H1 (cell line): ENCODE measurements around the gene GTF3C5. TPM values are rescaled to one million over a fixed set of nuclear protein-coding genes. Genes with fewer than 3 reads are reported as not detected.
"Not testable (repeated sequence)": the region's sequence is repeated elsewhere in the genome, so short reads cannot be mapped to it uniquely, and the experiment has no call there.

ENCODE experiments used
- CTCF ChIA-PET: fragments of 300-600 bp; sonication (Branson Sonifier 250); formaldehyde crosslinking; loops from one replicate; lab custom pipeline; 2021; ENCODE audit not compliant: partially characterized antibody; lab: Charles Lee
- POLR2A ChIA-PET: fragments of 300-600 bp; sonication (Branson Sonifier 250); formaldehyde crosslinking; loops from one replicate; lab custom pipeline; 2021; ENCODE audit warnings: inconsistent platforms; ENCODE audit not compliant: partially characterized antibody; lab: Charles Lee
- DNase-seq, 2 experiments: peaks; one replicate each; pipeline versions ENCODE4 v3.0.0 to v3.0.0-alpha.2; 2010 to 2022; ENCODE audit warnings: low spot score in 2 of 2, low read depth in 1 of 2, mixed read lengths in 1 of 2
- FAIRE-seq: peaks from 2 replicates; lab custom pipeline; 2011; peaks lifted over from hg19 to GRCh38; lab: Jason Lieb, UNC
- H2AFZ ChIP-seq: 2 replicates; pipeline ENCODE4 v1.8.1; 2012; ENCODE audit warnings: low read length, inconsistent platforms
- H2AK5ac ChIP-seq: 2 replicates; pipeline ENCODE4 v1.6.1; 2013; ENCODE audit warnings: low read depth, low read length
- H2BK120ac ChIP-seq: replicated peaks from 2 replicates; pipeline ENCODE3; 2013; ENCODE audit warnings: low read depth, low read length, inconsistent platforms
- H2BK12ac ChIP-seq: 2 replicates; pipeline ENCODE4 v1.6.1; 2013; ENCODE audit warnings: low read depth, low read length
- H2BK15ac ChIP-seq: 2 replicates; pipeline ENCODE4 v1.6.1; 2013; ENCODE audit warnings: low read length
- H2BK20ac ChIP-seq: 2 replicates; pipeline ENCODE4 v1.6.1; 2013; ENCODE audit warnings: low read length
- H2BK5ac ChIP-seq: 2 replicates; pipeline ENCODE4 v1.6.1; 2013; ENCODE audit warnings: low read depth, low read length
- H3K14ac ChIP-seq: 2 replicates; pipeline ENCODE4 v1.6.1; 2013; ENCODE audit warnings: inconsistent platforms; ENCODE audit not compliant: insufficient read length
- H3K18ac ChIP-seq: 2 replicates; pipeline ENCODE4 v1.6.1; 2013; ENCODE audit warnings: low read length; ENCODE audit errors: extremely low read depth
- H3K23ac ChIP-seq: 2 replicates; pipeline ENCODE4 v1.6.1; 2013; ENCODE audit warnings: inconsistent platforms; ENCODE audit not compliant: insufficient read length
- H3K23me2 ChIP-seq: 2 replicates; pipeline ENCODE4 v1.6.1; 2013; ENCODE audit warnings: low read depth, low read length
- H3K27ac ChIP-seq: 2 replicates; pipeline ENCODE4 v1.6.1; 2011; ENCODE audit warnings: low read depth, low read length, inconsistent platforms
- H3K27me3 ChIP-seq, 4 experiments: replicated peaks in 1 of 4; 1 replicate in 1 of 4; 2 replicates in 3 of 4; pipeline versions ENCODE4 v1.6.1 to v1.8.1; 2011 to 2013; ENCODE audit warnings: low read length in 3 of 4, mild to moderate bottlenecking in 3 of 4, inconsistent platforms in 2 of 4, mixed read lengths in 2 of 4, moderate library complexity in 1 of 4; ENCODE audit not compliant: control insufficient read depth in 3 of 4, insufficient read depth in 3 of 4; ENCODE audit errors: extremely low read depth in 1 of 4
- H3K36me3 ChIP-seq, 4 experiments: 2 replicates each; pipeline versions ENCODE4 v1.6.1 to v1.8.1; 2011 to 2013; ENCODE audit warnings: mild to moderate bottlenecking in 4 of 4, low read length in 3 of 4, moderate library complexity in 2 of 4, control low read depth in 1 of 4, inconsistent platforms in 1 of 4; ENCODE audit not compliant: insufficient read depth in 4 of 4, control insufficient read depth in 2 of 4
- H3K4ac ChIP-seq: replicated peaks from 2 replicates; pipeline ENCODE3; 2013; ENCODE audit warnings: low read length, low read depth, mixed read lengths, inconsistent platforms; ENCODE audit not compliant: insufficient read length
- H3K4me1 ChIP-seq, 4 experiments: replicated peaks in 1 of 4; 1 replicate in 1 of 4; 2 replicates in 3 of 4; pipeline versions ENCODE4 v1.6.1 to v1.8.1; 2011 to 2013; ENCODE audit warnings: low read length in 3 of 4, inconsistent platforms in 2 of 4, mixed read lengths in 1 of 4; ENCODE audit not compliant: insufficient read depth in 4 of 4, control insufficient read depth in 3 of 4
- H3K4me2 ChIP-seq, 2 experiments: 2 replicates each; pipeline versions ENCODE4 v1.6.1 to v1.8.1; 2011 to 2013; ENCODE audit warnings: low read depth in 2 of 2, low read length in 2 of 2, control low read depth in 1 of 2, inconsistent platforms in 1 of 2, mild to moderate bottlenecking in 1 of 2; ENCODE audit not compliant: insufficient read depth in 1 of 2
- H3K4me3 ChIP-seq, 4 experiments: fragments of 200-600, 300-600 bp in 1 of 4; sonication (generic), shearing (Covaris generic), sonication (Bioruptor Twin) in 1 of 4; 2 replicates each; pipeline versions ENCODE4 v1.5.1 to v1.8.1; 2011 to 2016; ENCODE audit warnings: low read length in 4 of 4, low read depth in 3 of 4, control low read depth in 2 of 4, inconsistent platforms in 2 of 4, mild to moderate bottlenecking in 2 of 4, mixed read lengths in 1 of 4, moderate library complexity in 1 of 4; ENCODE audit not compliant: insufficient read depth in 2 of 4; ENCODE audit errors: extremely low read depth in 1 of 4
- H3K56ac ChIP-seq: replicated peaks from 2 replicates; pipeline ENCODE3; 2013; ENCODE audit warnings: low read depth, mild to moderate bottlenecking, mixed read lengths, low read length, inconsistent platforms; ENCODE audit not compliant: insufficient read length
- H3K79me1 ChIP-seq: 2 replicates; pipeline ENCODE4 v1.6.1; 2013; ENCODE audit warnings: low read depth, low read length, control low read depth
- H3K79me2 ChIP-seq, 2 experiments: 2 replicates each; pipeline versions ENCODE4 v1.6.1 to v1.8.1; 2012 to 2013; ENCODE audit warnings: low read length in 2 of 2, mild to moderate bottlenecking in 2 of 2, inconsistent platforms in 1 of 2; ENCODE audit not compliant: insufficient read depth in 2 of 2, control insufficient read depth in 1 of 2
- H3K9ac ChIP-seq, 4 experiments: replicated peaks in 1 of 4; 1 replicate in 1 of 4; 2 replicates in 3 of 4; pipeline versions ENCODE4 v1.6.1 to v1.8.1; 2011 to 2013; ENCODE audit warnings: low read depth in 3 of 4, low read length in 3 of 4, control low read depth in 2 of 4, mild to moderate bottlenecking in 2 of 4, moderate library complexity in 2 of 4, inconsistent platforms in 1 of 4; ENCODE audit errors: extremely low read depth in 1 of 4
- H3K9me3 ChIP-seq, 2 experiments: 2 replicates each; pipeline versions ENCODE4 v1.6.1 to v1.8.1; 2012 to 2013; ENCODE audit warnings: mild to moderate bottlenecking in 2 of 2, moderate library complexity in 2 of 2, control low read depth in 1 of 2, inconsistent platforms in 1 of 2, low read depth in 1 of 2, low read length in 1 of 2, mixed read lengths in 1 of 2; ENCODE audit not compliant: insufficient read depth in 2 of 2
- H4K20me1 ChIP-seq, 2 experiments: replicated peaks in 1 of 2; 2 replicates each; pipeline versions ENCODE3 to v1.8.1; 2011 to 2013; ENCODE audit warnings: inconsistent platforms in 2 of 2, low read length in 2 of 2, mild to moderate bottlenecking in 1 of 2; ENCODE audit not compliant: insufficient read depth in 2 of 2, control insufficient read depth in 1 of 2
- H4K5ac ChIP-seq: 2 replicates; pipeline ENCODE4 v1.6.1; 2013; ENCODE audit warnings: low read length, low read depth, mixed read lengths, inconsistent platforms; ENCODE audit not compliant: insufficient read length
- H4K8ac ChIP-seq: 2 replicates; pipeline ENCODE4 v1.8.0; 2013; ENCODE audit warnings: mild to moderate bottlenecking, moderate library complexity, low read length, inconsistent platforms; ENCODE audit not compliant: insufficient read depth; ENCODE audit errors: extremely low read depth
- H4K91ac ChIP-seq: replicated peaks from 2 replicates; pipeline ENCODE3; 2013; ENCODE audit warnings: low read length, mixed read lengths, inconsistent platforms; ENCODE audit not compliant: insufficient read length
- WGBS, 2 experiments: shearing (Covaris generic) in 1 of 2; methylation state at CpG; one replicate each; pipeline versions ENCODE4 v1.1.6 to v1.1.7; 2013 to 2015; ENCODE audit warnings: low lambda C conversion rate in 2 of 2, mixed read lengths in 2 of 2, inconsistent platforms in 1 of 2, low coverage in 1 of 2, missing lambda C conversion rate in 1 of 2; ENCODE audit not compliant: insufficient replicate concordance in 2 of 2, insufficient coverage in 1 of 2, insufficient read length in 1 of 2; ENCODE audit errors: extremely low coverage in 1 of 2, missing lambda C conversion rate in 1 of 2; 5-methylcytosine and 5-hydroxymethylcytosine counted together
- polyA plus RNA-seq, 7 experiments: library from polyadenylated mRNA; depleted of rRNA in 3 of 7; stranded (reverse) in 5 of 7; unstranded in 2 of 7; fragments of >200 nt in 5 of 7; fragments of 200-250 nt in 2 of 7; gene quantifications; 1 replicate in 5 of 7; 2 replicates in 1 of 7; 4 replicates in 1 of 7; pipeline versions ENCODE4 v1.2.1 to v1.2.3, GENCODE V29; 2011 to 2013; ENCODE audit warnings: missing spikeins in 2 of 7, mixed read lengths in 2 of 7
- total RNA-seq: library from RNA; stranded (reverse); fragmentation: NEBNext Ultra II Directional; extraction: Animal tissue kit (Norgen Biotek cat#: 25700); gene quantifications from 2 replicates; pipeline ENCODE4 v1.2.1, GENCODE V29; 2021

The GTF3C5 gene
- total and polyA plus RNA-seq, 2 of the 8 experiments (the other 6 are each of a cell fraction or from before 2014, with no cell fraction given) = 78.7 to 87.1 TPM

GRCh38 chr9:133070985-133071384 is 40.2 kb downstream of the GTF3C5 start:
- H3K23me2 ChIP-seq, H3K36me3 ChIP-seq, H3K14ac ChIP-seq, H3K4me3 ChIP-seq, H3K9ac ChIP-seq, H4K8ac ChIP-seq, POLR2A ChIA-PET, H3K56ac ChIP-seq, H4K20me1 ChIP-seq, H3K4me2 ChIP-seq, H3K79me2 ChIP-seq, H2BK20ac ChIP-seq, H3K27ac ChIP-seq, H2BK12ac ChIP-seq, H2AK5ac ChIP-seq, H3K23ac ChIP-seq, H3K4me1 ChIP-seq, H2BK15ac ChIP-seq, H3K4ac ChIP-seq, H3K9me3 ChIP-seq, H2AFZ ChIP-seq, DNase-seq, H3K27me3 ChIP-seq, H4K91ac ChIP-seq, FAIRE-seq, H3K79me1 ChIP-seq, H2BK5ac ChIP-seq, H4K5ac ChIP-seq, H3K18ac ChIP-seq, H2BK120ac ChIP-seq: not testable (repeated sequence)
- 91% methylated on average over 11 of the region's 31 CpGs; no CpG with 5 or more reads in 1 of the 2 experiments for WGBS, 2 experiments
- CTCF ChIA-PET = interaction anchor here (1.0 kb wide), 1 partner anchor 16 kb away, joined by 3 read pairs; no protein-coding TSS in a partner anchor
